ENCODE data around the gene POU2F1. TPM values are rescaled to one million over a fixed set of nuclear protein-coding genes. Genes with fewer than 3 reads are reported as not detected.

POU2F1 gene
- polyA plus RNA-seq, 2 of the 4 experiments (the other 2 are of a cell fraction): 2.9 to 9.4 TPM

DNA sequence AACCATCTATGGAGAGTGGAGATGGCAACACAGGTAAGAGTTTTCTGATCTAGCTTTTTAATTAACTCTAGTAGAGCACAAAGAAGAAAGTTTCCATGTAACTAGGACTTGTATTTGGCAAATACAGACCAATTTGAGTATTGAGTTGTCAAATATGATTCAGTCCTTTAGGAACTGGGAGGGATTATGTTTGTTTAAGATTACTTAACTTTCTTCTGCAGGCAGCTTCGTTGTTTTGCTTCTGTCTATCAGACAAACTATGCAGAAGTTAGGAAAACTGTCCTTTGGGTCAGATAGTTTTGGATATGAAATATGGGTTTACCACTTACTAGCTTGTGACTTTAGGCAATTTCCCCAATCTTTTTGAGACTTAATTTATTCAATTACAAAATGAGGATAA lies 111.8 kb downstream of the POU2F1 start:
- H3K27ac ChIP-seq: no peak overlapping the region
- CTCF ChIA-PET: interaction anchor here (1.0 kb wide), 1 partner anchor 9 kb away, joined by 3 read pairs; no protein-coding TSS in a partner anchor
- ATAC-seq (peak in 1 of 2 experiments; percentile 52; a peak in 3 of 6 replicates), FAIRE-seq (no peak), DNase-seq (ENCODE audit: low read depth in 1 of 2, low spot score in 1 of 2) (no peak)
- WGBS (ENCODE audit: missing lambda C conversion rate): 0% methylated on average over 1 of the region's 1 CpG
- peaks cover 5% of the 10 kb centered on the region; the same call in 2 of the 3 replicates for H3K9me3 ChIP-seq
- no peak for TF ChIP-seq JUN (IDR thresholded peaks at IDR 0.05)
- TF ChIP-seq HMGXB4 (CRISPR knock-in tag; IDR thresholded peaks at IDR 0.05; ENCODE audit: borderline replicate concordance): no peak
- no peak for TF ChIP-seq BHLHE40 (IDR thresholded peaks at IDR 0.05; ENCODE audit: low read depth, low read length)
- TF ChIP-seq RCOR1 (IDR thresholded peaks at IDR 0.05; ENCODE audit: low read depth, low read length): no peak
- no peak for TF ChIP-seq ESRRA (IDR thresholded peaks at IDR 0.05; ENCODE audit: borderline replicate concordance, low read length)
- TF ChIP-seq EHMT2 (IDR thresholded peaks at IDR 0.05; ENCODE audit: low read depth): no peak
- TF ChIP-seq KDM5A (IDR thresholded peaks at IDR 0.05): no peak
- TF ChIP-seq HDAC2 (IDR thresholded peaks at IDR 0.05): no peak
- TF ChIP-seq MAZ (IDR thresholded peaks at IDR 0.05; ENCODE audit: borderline replicate concordance, low read depth, low read length): no peak
- no peak for TF ChIP-seq CHD2 (IDR thresholded peaks at IDR 0.05; ENCODE audit: low read length, partially characterized antibody)
- no peak for TF ChIP-seq HOXA7 (CRISPR knock-in tag; IDR thresholded peaks at IDR 0.05)
- no peak for TF ChIP-seq TFCP2L1 (CRISPR knock-in tag; IDR thresholded peaks at IDR 0.05)
- TF ChIP-seq RNF2 (IDR thresholded peaks at IDR 0.05; ENCODE audit: borderline replicate concordance, low read depth): no peak
- no peak for TF ChIP-seq ZFP36 (IDR thresholded peaks at IDR 0.05; ENCODE audit: borderline replicate concordance, partially characterized antibody)
- no peak for TF ChIP-seq CEBPB (IDR thresholded peaks at IDR 0.05)
- peaks cover 35% of the 10 kb centered on the region for H3K4me1 ChIP-seq
- peak overlapping the region; percentile 63 for H3K4me2 ChIP-seq
- no peak overlapping the region for H3K4me3 ChIP-seq
- POLR2A ChIA-PET: no interaction called here

- FAIRE-seq: no peak
- peak overlapping the region; percentile 63; the same call in 2 of the 3 replicates for H3K4me2 ChIP-seq
- peaks cover 35% of the 10 kb centered on the region for H3K4me1 ChIP-seq
- H3K27ac ChIP-seq: no peak overlapping the region
- no peak for DNase-seq (ENCODE audit: low read depth in 1 of 2, low spot score in 1 of 2)
- H3K9me3 ChIP-seq: peaks cover 11% of the 10 kb centered on the region; the same call in 2 of the 3 replicates
- no peak overlapping the region for H3K4me3 ChIP-seq
- no peak for ATAC-seq
- no peak for TF ChIP-seq MAFK (IDR thresholded peaks at IDR 0.05; ENCODE audit: partially characterized antibody)
- TF ChIP-seq, protein P1, sequence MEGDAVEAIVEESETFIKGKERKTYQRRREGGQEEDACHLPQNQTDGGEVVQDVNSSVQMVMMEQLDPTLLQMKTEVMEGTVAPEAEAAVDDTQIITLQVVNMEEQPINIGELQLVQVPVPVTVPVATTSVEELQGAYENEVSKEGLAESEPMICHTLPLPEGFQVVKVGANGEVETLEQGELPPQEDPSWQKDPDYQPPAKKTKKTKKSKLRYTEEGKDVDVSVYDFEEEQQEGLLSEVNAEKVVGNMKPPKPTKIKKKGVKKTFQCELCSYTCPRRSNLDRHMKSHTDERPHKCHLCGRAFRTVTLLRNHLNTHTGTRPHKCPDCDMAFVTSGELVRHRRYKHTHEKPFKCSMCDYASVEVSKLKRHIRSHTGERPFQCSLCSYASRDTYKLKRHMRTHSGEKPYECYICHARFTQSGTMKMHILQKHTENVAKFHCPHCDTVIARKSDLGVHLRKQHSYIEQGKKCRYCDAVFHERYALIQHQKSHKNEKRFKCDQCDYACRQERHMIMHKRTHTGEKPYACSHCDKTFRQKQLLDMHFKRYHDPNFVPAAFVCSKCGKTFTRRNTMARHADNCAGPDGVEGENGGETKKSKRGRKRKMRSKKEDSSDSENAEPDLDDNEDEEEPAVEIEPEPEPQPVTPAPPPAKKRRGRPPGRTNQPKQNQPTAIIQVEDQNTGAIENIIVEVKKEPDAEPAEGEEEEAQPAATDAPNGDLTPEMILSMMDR (IDR thresholded peaks at IDR 0.05): no peak
- no peak for TF ChIP-seq HOXA7 (CRISPR knock-in tag; IDR thresholded peaks at IDR 0.05)
- TF ChIP-seq REST (IDR thresholded peaks at IDR 0.05): no peak
- TF ChIP-seq RFX5 (IDR thresholded peaks at IDR 0.05): no peak
- TF ChIP-seq NR3C1 (IDR thresholded peaks at IDR 0.05): no peak
- WGBS (ENCODE audit: missing lambda C conversion rate): 93% methylated on average over 2 of the region's 2 CpGs
- POLR2A ChIA-PET: no interaction called here
- CTCF ChIA-PET: interaction anchor here (1.0 kb wide), 1 partner anchor 10 kb away, joined by 4 read pairs; no protein-coding TSS in a partner anchor
Measured at GRCh38 chr1:167333124-167333523, 112.4 kb downstream of the POU2F1 start.

Measured in A549 (cell line).